ENCODE data around the gene NPPB. TPM values are rescaled to one million over a fixed set of nuclear protein-coding genes. Genes with fewer than 3 reads are reported as not detected.

Gene NPPB
- total RNA-seq, 1 experiment from 2014 or later, result 0.35 TPM

GRCh38 chr1:11877074-11877473, 18.3 kb upstream of the NPPB start:
- Histone ChIP-seq H3K4ac (ENCODE audit: low read depth, low read length) (no peak overlapping the region), H3T11ph (ENCODE audit: low read length) (no peak overlapping the region), H4K20me1 (ENCODE audit: control insufficient read depth, insufficient read depth, insufficient read length) (no peaks in the 10 kb centered on the region), H2BK5ac (ENCODE audit: insufficient read length, low read length) (no peak overlapping the region), H3K79me1 (ENCODE audit: insufficient read depth, low read depth, low read length, poor library complexity, severe bottlenecking) (no peaks in the 10 kb centered on the region), H4K8ac (replicated peaks; ENCODE audit: insufficient read length, low read depth, low read length) (no peak overlapping the region), H2AFZ (ENCODE audit: low read length) (no peak overlapping the region), H3K27ac (ENCODE audit: insufficient read length, low read depth, low read length) (no peak overlapping the region), H2AK5ac (ENCODE audit: insufficient read length, low read length) (no peak overlapping the region), H4K5ac (ENCODE audit: insufficient read length, low read depth, low read length) (no peak overlapping the region), H3K23ac (ENCODE audit: insufficient read length, low read depth, low read length) (no peak overlapping the region), H3K79me2 (ENCODE audit: insufficient read depth, low read length) (no peaks in the 10 kb centered on the region), H3K4me1 (ENCODE audit: insufficient read depth, low read length) (no peaks in the 10 kb centered on the region), H2BK12ac (ENCODE audit: insufficient read length, low read depth, low read length) (no peak overlapping the region), H3K9ac (ENCODE audit: extremely low read depth, insufficient read length, low read length) (no peak overlapping the region), H3K23me2 (ENCODE audit: insufficient read length, low read depth, low read length, poor library complexity, severe bottlenecking) (no peaks in the 10 kb centered on the region), H2BK15ac (ENCODE audit: low read depth, low read length) (no peak overlapping the region), H3K14ac (ENCODE audit: insufficient read depth, low read length) (no peak overlapping the region), H2BK20ac (ENCODE audit: low read depth, low read length, poor library complexity, severe bottlenecking) (no peak overlapping the region), H3K9me3 (ENCODE audit: control insufficient read depth, low read depth, low read length) (no peaks in the 10 kb centered on the region), H4K91ac (ENCODE audit: insufficient read length, low read depth, low read length) (no peak overlapping the region), H3K4me2 (ENCODE audit: insufficient read depth, insufficient read length, low read length) (no peak overlapping the region), H3K18ac (ENCODE audit: insufficient read length, low read depth, low read length) (no peak overlapping the region), H3K56ac (ENCODE audit: insufficient read length, low read depth, low read length) (no peak overlapping the region), H3K27me3 (ENCODE audit: insufficient read depth, low read length) (no peaks in the 10 kb centered on the region), H2BK120ac (ENCODE audit: low read depth, low read length, poor library complexity, severe bottlenecking) (no peak overlapping the region)
- Mint-ChIP-seq H3K9me3 (peaks cover 0 to 4% of the 10 kb centered on the region in 2 experiments; a peak in 4 of 5 replicates), H3K4me1 (no peaks in the 10 kb centered on the region; a peak in 1 of 4 replicates), H3K27ac (no peak overlapping the region), H3K4me3 (no peak overlapping the region), H3K36me3 (ENCODE audit: insufficient read depth in 1 of 3, low read depth in 3 of 3) (peaks cover 0 to 4% (median 0%) of the 10 kb centered on the region in 3 experiments; a peak in 1 of 7 replicates), H3K27me3 (ENCODE audit: low read depth) (no peaks in the 10 kb centered on the region; the same call in none of the 2 replicates)
- no peak for TF ChIP-seq CTCF (conservative IDR thresholded peaks at IDR 0.05)
- no peak for DNase-seq
- WGBS (ENCODE audit: extremely low coverage, insufficient read length, low lambda C conversion rate), result no CpG with 5 or more reads among the region's 6 CpGs
